Thyroid gland (tissue), 4 donors: ENCODE measurements around the gene NF2.

ENCODE experiments used
- CTCF ChIP-seq, 6 experiments: fragments of 200-600 bp in 3 of 6; fragments of 450-650 bp in 3 of 6; sonication (generic) in 3 of 6; IDR thresholded peaks; one replicate each; pipeline ENCODE4 v1.5.1; 2016 to 2019; ENCODE audit warnings: antibody characterized with exemption in 6 of 6, mild to moderate bottlenecking in 2 of 6, inconsistent platforms in 1 of 6, moderate library complexity in 1 of 6
- POLR2A ChIP-seq, 2 donors: fragments of 450-650 bp; IDR thresholded peaks; one replicate each; pipeline ENCODE4 v1.6.1; 2017; ENCODE audit warnings: antibody characterized with exemption in 2 of 2, mild to moderate bottlenecking in 2 of 2, moderate library complexity in 1 of 2

- no peak for TF ChIP-seq POLR2A (IDR thresholded peaks at IDR 0.05)
- no peak for TF ChIP-seq CTCF (IDR thresholded peaks at IDR 0.05)
Observed at GRCh38 chr22:29637181-29637580, 33.7 kb downstream of the NF2 start.
